Neural cell (in vitro differentiated cells): ENCODE results near the gene CNRIP1. TPM values are rescaled to one million over a fixed set of nuclear protein-coding genes. Genes with fewer than 3 reads are reported as not detected.

Source experiments
- H2AFZ ChIP-seq: fragments of 200-600, 300-800 bp; sonication (generic), shearing (Covaris generic); 2 replicates; pipeline ENCODE4 v1.6.0; 2014; ENCODE audit warnings: low read depth, mild to moderate bottlenecking, antibody characterized with exemption, low read length, moderate library complexity
- H3F3A ChIP-seq: fragments of 200-600 bp; shearing (Covaris generic); 2 replicates; pipeline ENCODE4 v1.6.1; 2016; ENCODE audit warnings: mild to moderate bottlenecking, moderate library complexity, mixed read lengths, antibody characterized with exemption, low read length; ENCODE audit not compliant: insufficient read depth, poor library complexity, severe bottlenecking
- H3K27ac ChIP-seq: fragments of 200-600, 300-800 bp; sonication (generic), shearing (Covaris generic); 2 replicates; pipeline ENCODE4 v1.5.1; 2014; ENCODE audit warnings: mild to moderate bottlenecking, low read length, moderate library complexity
- H3K27me3 ChIP-seq: fragments of 300-800, 200-600 bp; sonication (generic), shearing (Covaris generic); 2 replicates; pipeline ENCODE4 v1.6.0; 2014; ENCODE audit warnings: mild to moderate bottlenecking, low read depth, low read length, moderate library complexity; ENCODE audit not compliant: insufficient read depth
- H3K36me3 ChIP-seq: fragments of 300-800, 200-600 bp; sonication (generic), shearing (Covaris generic); 2 replicates; pipeline ENCODE4 v1.5.1; 2014; ENCODE audit warnings: mild to moderate bottlenecking, antibody characterized with exemption, low read length, moderate library complexity; ENCODE audit not compliant: insufficient read depth
- H3K4me2 ChIP-seq: fragments of 300-800, 200-600 bp; sonication (generic), shearing (Covaris generic); 2 replicates; pipeline ENCODE4 v1.6.0; 2014; ENCODE audit warnings: mild to moderate bottlenecking, low read length
- H3K4me3 ChIP-seq: fragments of 300-800, 200-600 bp; sonication (generic), shearing (Covaris generic); 2 replicates; pipeline ENCODE4 v1.5.1; 2014; ENCODE audit warnings: mild to moderate bottlenecking, low read length, moderate library complexity
- H3K79me2 ChIP-seq: fragments of 200-600 bp; shearing (Covaris generic); replicated peaks from 2 replicates; pipeline ENCODE4 v1.6.0; 2014; ENCODE audit warnings: mild to moderate bottlenecking, low read length, moderate library complexity; ENCODE audit not compliant: insufficient read depth
- H3K9ac ChIP-seq: fragments of 300-800, 200-600 bp; sonication (generic), shearing (Covaris generic); 2 replicates; pipeline ENCODE4 v1.6.1; 2016; ENCODE audit warnings: mild to moderate bottlenecking, low read length, mixed read lengths
- H3K9me2 ChIP-seq: fragments of 200-600 bp; shearing (Covaris generic); 2 replicates; pipeline ENCODE4 v1.6.1; 2016; ENCODE audit warnings: mild to moderate bottlenecking, low read length, mixed read lengths; ENCODE audit not compliant: insufficient read depth
- H3K9me3 ChIP-seq: fragments of 200-600, 300-800 bp; sonication (generic), shearing (Covaris generic); 2 replicates; pipeline ENCODE4 v1.6.1; 2016; ENCODE audit warnings: mild to moderate bottlenecking, mixed run types, low read length, moderate library complexity, mixed read lengths
- H4K20me1 ChIP-seq: fragments of 200-600 bp; shearing (Covaris generic); 2 replicates; pipeline ENCODE4 v1.6.1; 2016; ENCODE audit warnings: mild to moderate bottlenecking, mixed run types; ENCODE audit not compliant: insufficient read depth
- EP300 ChIP-seq: fragments of 450-650 bp; conservative IDR thresholded peaks from 2 replicates; pipeline ENCODE4 v1.6.1; 2014; ENCODE audit warnings: antibody characterized with exemption, mild to moderate bottlenecking, moderate library complexity; ENCODE audit not compliant: poor library complexity, severe bottlenecking
- EZH2 ChIP-seq: fragments of 200-600, 300-800 bp; shearing (Covaris generic), sonication (generic); IDR thresholded peaks from 2 replicates; pipeline ENCODE4 v1.6.1; 2014; ENCODE audit warnings: antibody characterized with exemption, low read length, borderline replicate concordance, mild to moderate bottlenecking; ENCODE audit not compliant: insufficient read depth, poor library complexity, severe bottlenecking
- MXI1 ChIP-seq: fragments of 450-650 bp; conservative IDR thresholded peaks from 2 replicates; pipeline ENCODE4 v1.6.1; 2014; ENCODE audit warnings: antibody characterized with exemption, mild to moderate bottlenecking; ENCODE audit not compliant: poor library complexity, severe bottlenecking
- POLR2AphosphoS5 ChIP-seq: IDR thresholded peaks from 2 replicates; pipeline ENCODE4 v1.6.1; 2012
- RAD21 ChIP-seq: fragments of 450-650 bp; conservative IDR thresholded peaks from 2 replicates; pipeline ENCODE4 v1.6.1; 2014; ENCODE audit warnings: antibody characterized with exemption, mild to moderate bottlenecking, moderate library complexity
- SMC3 ChIP-seq: fragments of 450-650 bp; conservative IDR thresholded peaks from 2 replicates; pipeline ENCODE4 v1.6.1; 2014; ENCODE audit warnings: antibody characterized with exemption, mild to moderate bottlenecking, moderate library complexity; ENCODE audit not compliant: poor library complexity
- TAF1 ChIP-seq: IDR thresholded peaks from 2 replicates; pipeline ENCODE4 v1.6.1; 2012; ENCODE audit warnings: low read depth
- polyA plus RNA-seq: library from polyadenylated mRNA; depleted of rRNA; stranded (reverse); fragments of >200 nt; gene quantifications from 2 replicates; pipeline ENCODE4 v1.2.3, GENCODE V29; 2014
- TF ChIP-seq, protein P1 (sequence below): fragments of 450-650 bp; IDR thresholded peaks from 2 replicates; pipeline ENCODE4 v1.5.1; 2014; ENCODE audit warnings: antibody characterized with exemption, mild to moderate bottlenecking, moderate library complexity; ENCODE audit not compliant: poor library complexity, severe bottlenecking
- TF ChIP-seq, protein P2 (sequence below): IDR thresholded peaks from 2 replicates; pipeline ENCODE4 v1.6.1; 2012; ENCODE audit warnings: borderline replicate concordance

The CNRIP1 gene
- polyA plus RNA-seq, 1 donor from 2014 or later: 28.2 TPM

DNA sequence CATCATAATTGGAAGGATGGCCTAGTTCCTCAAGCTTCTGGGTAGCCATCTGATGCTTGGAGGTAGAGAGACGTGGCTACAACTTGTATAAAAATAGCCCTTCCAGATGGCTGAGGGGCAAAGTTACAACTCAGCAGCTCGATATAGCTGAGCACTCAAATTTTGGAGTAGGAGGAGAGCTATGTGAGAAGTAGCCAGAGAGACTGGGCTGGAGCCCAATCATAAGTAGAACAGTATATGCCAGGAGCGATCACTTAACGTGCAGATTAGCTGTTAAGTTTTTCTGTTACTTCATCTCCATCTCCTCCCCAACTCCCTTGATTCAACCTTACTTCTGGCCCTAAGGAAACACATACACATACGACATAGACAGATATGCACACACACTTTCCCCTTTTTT is 28.8 kb downstream of the CNRIP1 start:
- no peaks in the 10 kb centered on the region for H3K9me2 ChIP-seq
- H3K9me3 ChIP-seq: no peaks in the 10 kb centered on the region
- H3K27ac ChIP-seq: no peak overlapping the region
- H3K79me2 ChIP-seq: no peaks in the 10 kb centered on the region
- H3K4me2 ChIP-seq: no peak overlapping the region
- no peaks in the 10 kb centered on the region for H3K27me3 ChIP-seq
- H3K9ac ChIP-seq: no peak overlapping the region
- H2AFZ ChIP-seq: no peak overlapping the region
- H3K36me3 ChIP-seq: no peaks in the 10 kb centered on the region
- TF ChIP-seq POLR2AphosphoS5 (no peak), EP300 (no peak), TAF1 (no peak), SMC3 (no peak), RAD21 (no peak), EZH2 (no peak), MXI1 (no peak)
- TF ChIP-seq, protein P1, sequence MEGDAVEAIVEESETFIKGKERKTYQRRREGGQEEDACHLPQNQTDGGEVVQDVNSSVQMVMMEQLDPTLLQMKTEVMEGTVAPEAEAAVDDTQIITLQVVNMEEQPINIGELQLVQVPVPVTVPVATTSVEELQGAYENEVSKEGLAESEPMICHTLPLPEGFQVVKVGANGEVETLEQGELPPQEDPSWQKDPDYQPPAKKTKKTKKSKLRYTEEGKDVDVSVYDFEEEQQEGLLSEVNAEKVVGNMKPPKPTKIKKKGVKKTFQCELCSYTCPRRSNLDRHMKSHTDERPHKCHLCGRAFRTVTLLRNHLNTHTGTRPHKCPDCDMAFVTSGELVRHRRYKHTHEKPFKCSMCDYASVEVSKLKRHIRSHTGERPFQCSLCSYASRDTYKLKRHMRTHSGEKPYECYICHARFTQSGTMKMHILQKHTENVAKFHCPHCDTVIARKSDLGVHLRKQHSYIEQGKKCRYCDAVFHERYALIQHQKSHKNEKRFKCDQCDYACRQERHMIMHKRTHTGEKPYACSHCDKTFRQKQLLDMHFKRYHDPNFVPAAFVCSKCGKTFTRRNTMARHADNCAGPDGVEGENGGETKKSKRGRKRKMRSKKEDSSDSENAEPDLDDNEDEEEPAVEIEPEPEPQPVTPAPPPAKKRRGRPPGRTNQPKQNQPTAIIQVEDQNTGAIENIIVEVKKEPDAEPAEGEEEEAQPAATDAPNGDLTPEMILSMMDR: no peak
- TF ChIP-seq, protein P2, sequence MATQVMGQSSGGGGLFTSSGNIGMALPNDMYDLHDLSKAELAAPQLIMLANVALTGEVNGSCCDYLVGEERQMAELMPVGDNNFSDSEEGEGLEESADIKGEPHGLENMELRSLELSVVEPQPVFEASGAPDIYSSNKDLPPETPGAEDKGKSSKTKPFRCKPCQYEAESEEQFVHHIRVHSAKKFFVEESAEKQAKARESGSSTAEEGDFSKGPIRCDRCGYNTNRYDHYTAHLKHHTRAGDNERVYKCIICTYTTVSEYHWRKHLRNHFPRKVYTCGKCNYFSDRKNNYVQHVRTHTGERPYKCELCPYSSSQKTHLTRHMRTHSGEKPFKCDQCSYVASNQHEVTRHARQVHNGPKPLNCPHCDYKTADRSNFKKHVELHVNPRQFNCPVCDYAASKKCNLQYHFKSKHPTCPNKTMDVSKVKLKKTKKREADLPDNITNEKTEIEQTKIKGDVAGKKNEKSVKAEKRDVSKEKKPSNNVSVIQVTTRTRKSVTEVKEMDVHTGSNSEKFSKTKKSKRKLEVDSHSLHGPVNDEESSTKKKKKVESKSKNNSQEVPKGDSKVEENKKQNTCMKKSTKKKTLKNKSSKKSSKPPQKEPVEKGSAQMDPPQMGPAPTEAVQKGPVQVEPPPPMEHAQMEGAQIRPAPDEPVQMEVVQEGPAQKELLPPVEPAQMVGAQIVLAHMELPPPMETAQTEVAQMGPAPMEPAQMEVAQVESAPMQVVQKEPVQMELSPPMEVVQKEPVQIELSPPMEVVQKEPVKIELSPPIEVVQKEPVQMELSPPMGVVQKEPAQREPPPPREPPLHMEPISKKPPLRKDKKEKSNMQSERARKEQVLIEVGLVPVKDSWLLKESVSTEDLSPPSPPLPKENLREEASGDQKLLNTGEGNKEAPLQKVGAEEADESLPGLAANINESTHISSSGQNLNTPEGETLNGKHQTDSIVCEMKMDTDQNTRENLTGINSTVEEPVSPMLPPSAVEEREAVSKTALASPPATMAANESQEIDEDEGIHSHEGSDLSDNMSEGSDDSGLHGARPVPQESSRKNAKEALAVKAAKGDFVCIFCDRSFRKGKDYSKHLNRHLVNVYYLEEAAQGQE: no peak
- no peaks in the 10 kb centered on the region for H3F3A ChIP-seq
- no peak overlapping the region for H3K4me3 ChIP-seq
- no peaks in the 10 kb centered on the region for H4K20me1 ChIP-seq

DNA sequence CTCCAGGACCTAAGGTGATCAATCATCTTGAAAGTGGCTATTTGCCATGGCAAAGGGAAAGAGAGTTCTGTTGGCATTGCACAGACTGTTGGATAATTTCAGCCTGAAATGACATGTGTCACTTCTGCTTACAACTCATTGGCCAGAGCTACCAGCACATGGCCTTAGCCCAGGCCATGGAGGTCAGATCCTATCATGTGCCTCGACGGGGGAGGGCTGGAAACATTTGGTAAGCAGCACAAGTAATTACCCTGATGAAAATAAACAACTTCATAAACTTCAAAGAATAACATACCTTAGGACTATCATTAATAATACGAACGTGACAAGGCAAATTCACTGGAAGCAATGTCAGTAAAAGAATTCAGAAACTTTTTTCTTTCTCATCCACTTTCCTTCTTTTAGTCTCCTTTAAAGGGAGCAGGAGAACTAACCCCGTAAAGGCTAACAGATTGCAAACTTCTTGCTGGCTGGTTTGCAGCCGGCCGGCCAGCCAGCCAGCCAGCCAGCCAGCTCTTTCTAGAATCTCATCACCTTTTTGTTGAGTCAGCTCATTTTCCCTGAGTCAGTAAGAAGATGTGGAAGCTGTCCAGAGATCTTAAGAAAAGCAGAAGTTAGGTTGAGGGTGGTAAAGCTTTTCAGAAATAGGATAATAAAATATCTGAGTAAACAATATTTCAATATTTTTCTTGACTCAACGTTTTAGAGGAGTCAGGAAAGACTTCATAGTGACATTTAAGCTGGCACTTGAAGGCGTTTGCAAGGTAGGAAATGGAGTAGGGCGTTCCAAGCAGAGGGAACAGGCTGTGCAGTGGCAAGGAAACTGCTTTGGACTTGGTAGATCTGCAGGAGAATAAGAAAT is 31.9 kb downstream of the CNRIP1 start:
- Histone ChIP-seq H3K27ac (no peak overlapping the region), H3K4me3 (no peak overlapping the region), H3F3A (no peaks in the 10 kb centered on the region), H2AFZ (no peak overlapping the region), H3K9me3 (no peaks in the 10 kb centered on the region), H3K27me3 (no peaks in the 10 kb centered on the region), H3K9ac (no peak overlapping the region), H3K79me2 (no peaks in the 10 kb centered on the region), H3K9me2 (no peaks in the 10 kb centered on the region), H4K20me1 (no peaks in the 10 kb centered on the region), H3K36me3 (no peaks in the 10 kb centered on the region), H3K4me2 (no peak overlapping the region)
- no peak for TF ChIP-seq EP300
- TF ChIP-seq TAF1: no peak
- TF ChIP-seq POLR2AphosphoS5: no peak
- TF ChIP-seq EZH2: no peak
- TF ChIP-seq, protein P2: no peak
- TF ChIP-seq MXI1: no peak
- TF ChIP-seq, protein P1: no peak
- TF ChIP-seq SMC3: no peak
- no peak for TF ChIP-seq RAD21
